Adipose tissue (tissue), 3 donors: ENCODE results near the gene EIPR1. TPM values are rescaled to one million over a fixed set of nuclear protein-coding genes. Genes with fewer than 3 reads are reported as not detected.
"Not testable (repeated sequence)": the region's sequence is repeated elsewhere in the genome, so short reads cannot be mapped to it uniquely, and the experiment has no call there.

ENCODE experiments used
- H3K27ac ChIP-seq: one replicate; pipeline ENCODE4 v1.5.1; 2013; ENCODE audit warnings: low read depth, low read length
- WGBS, 3 donors: extraction: QIAGEN DNeasy Blood & Tissue Kit; methylation state at CpG; one replicate each; pipeline ENCODE4 v1.1.7; 2013; 5-methylcytosine and 5-hydroxymethylcytosine counted together
- polyA plus RNA-seq, 3 donors: library from polyadenylated mRNA; stranded (reverse); fragments of 200-250 nt; gene quantifications; one replicate each; pipeline ENCODE4 v1.2.3, GENCODE V29; 2013
- donor health status: healthy with polysubstance abuse.
- donor health status: Bipolar disorder and iron deficiency.
- donor health status: healthy.

The EIPR1 gene
- polyA plus RNA-seq, 3 donors, result 10.1 to 13.2 (median 10.3) TPM

- 98% methylated on average over 12 of the region's 12 CpGs for WGBS, 3 donors
- H3K27ac ChIP-seq, result no peak overlapping the region
These were observed 78.5 kb downstream of the EIPR1 start for GRCh38 chr2:3299130-3299529.

- H3K27ac ChIP-seq, result no peak overlapping the region
- WGBS, 3 donors, result 87 to 90% (median 87%) methylated on average over 7 of the region's 7 CpGs
These were observed 79.4 kb downstream of the EIPR1 start for GRCh38 chr2:3298191-3298590.

GRCh38 chr2:3297523-3297922, 80.1 kb downstream of the EIPR1 start:
- 97 to 99% (median 97%) methylated on average over 6 of the region's 6 CpGs for WGBS, 3 donors
- H3K27ac ChIP-seq, result no peak overlapping the region

GRCh38 chr2:3296182-3296972, 81.2 kb downstream of the EIPR1 start:
- H3K27ac ChIP-seq, result no peak overlapping the region
- WGBS, 3 donors, result 90 to 96% (median 92%) methylated on average over 4 of the region's 4 CpGs

- no peak overlapping the region for H3K27ac ChIP-seq
- WGBS, 3 donors, result 68 to 70% (median 70%) methylated on average over 4 of the region's 4 CpGs
These were observed 83.1 kb downstream of the EIPR1 start for GRCh38 chr2:3294493-3294892.

- 33 to 42% (median 37%) methylated on average over 3 of the region's 3 CpGs for WGBS, 3 donors
- no peak overlapping the region for H3K27ac ChIP-seq
These were observed 83.5 kb downstream of the EIPR1 start for GRCh38 chr2:3294069-3294468.

- WGBS, 3 donors, result 81 to 88% (median 85%) methylated on average over 9 of the region's 9 CpGs
These were observed 84.4 kb downstream of the EIPR1 start for GRCh38 chr2:3293221-3293620.

GRCh38 chr2:3292416-3292815, 85.2 kb downstream of the EIPR1 start:
- WGBS, 3 donors, result 88 to 99% (median 98%) methylated on average over 10 of the region's 10 CpGs

More at GRCh38 chr2:3293221-3293620, 84.4 kb downstream of the EIPR1 start:
- no peak overlapping the region for H3K27ac ChIP-seq

GRCh38 chr2:3291750-3292149, 85.9 kb downstream of the EIPR1 start:
- WGBS, 3 donors, result 95 to 96% (median 95%) methylated on average over 7 of the region's 7 CpGs

More at GRCh38 chr2:3292416-3292815, 85.2 kb downstream of the EIPR1 start:
- no peak overlapping the region for H3K27ac ChIP-seq

GRCh38 chr2:3291113-3291512, 86.5 kb downstream of the EIPR1 start:
- no peak overlapping the region for H3K27ac ChIP-seq
- 96 to 98% (median 98%) methylated on average over 9 of the region's 9 CpGs for WGBS, 3 donors

More at GRCh38 chr2:3291750-3292149, 85.9 kb downstream of the EIPR1 start:
- no peak overlapping the region for H3K27ac ChIP-seq

- 82 to 92% (median 87%) methylated on average over 12 of the region's 12 CpGs for WGBS, 3 donors
- H3K27ac ChIP-seq, result no peak overlapping the region
These were observed 87.0 kb downstream of the EIPR1 start for GRCh38 chr2:3290655-3291054.

GRCh38 chr2:3289971-3290370, 87.6 kb downstream of the EIPR1 start:
- 97 to 98% (median 97%) methylated on average over 8 of the region's 8 CpGs for WGBS, 3 donors
- H3K27ac ChIP-seq, result no peak overlapping the region

GRCh38 chr2:3289526-3289925, 88.1 kb downstream of the EIPR1 start:
- 97 to 98% (median 97%) methylated on average over 15 of the region's 15 CpGs for WGBS, 3 donors
- no peak overlapping the region for H3K27ac ChIP-seq

- WGBS, 3 donors, result 91 to 94% (median 92%) methylated on average over 9 of the region's 9 CpGs
- no peak overlapping the region for H3K27ac ChIP-seq
These were observed 88.5 kb downstream of the EIPR1 start for GRCh38 chr2:3289171-3289515.

GRCh38 chr2:3288470-3289170, 89.0 kb downstream of the EIPR1 start:
- H3K27ac ChIP-seq, result no peak overlapping the region
- 87 to 93% (median 91%) methylated on average over 20 of the region's 20 CpGs for WGBS, 3 donors

GRCh38 chr2:3287896-3288295, 89.7 kb downstream of the EIPR1 start:
- no peak overlapping the region for H3K27ac ChIP-seq
- WGBS, 3 donors, result 86 to 97% (median 91%) methylated on average over 13 of the region's 13 CpGs

GRCh38 chr2:3286646-3287036, 91.0 kb downstream of the EIPR1 start:
- WGBS, 3 donors, result 89 to 93% (median 91%) methylated on average over 16 to 17 of the region's 17 CpGs
- H3K27ac ChIP-seq, result not testable (repeated sequence)

GRCh38 chr2:3285901-3286645, 91.5 kb downstream of the EIPR1 start:
- 82 to 96% (median 88%) methylated on average over 21 of the region's 21 CpGs for WGBS, 3 donors
- no peak overlapping the region for H3K27ac ChIP-seq
